Stomach smooth muscle (tissue), 2 donors: ENCODE results near the gene COL6A6.

Source experiments
- H3K27ac ChIP-seq: one replicate; pipeline ENCODE4 v1.7.0; 2013; ENCODE audit warnings: mild to moderate bottlenecking, low read length, inconsistent platforms
- H3K27me3 ChIP-seq, 2 donors: one replicate each; pipeline ENCODE4 v1.7.0; 2013; ENCODE audit warnings: low read length in 2 of 2; ENCODE audit not compliant: insufficient read depth in 2 of 2, control insufficient read depth in 1 of 2
- H3K36me3 ChIP-seq, 2 donors: one replicate each; pipeline ENCODE4 v1.7.0; 2013; ENCODE audit warnings: low read length in 2 of 2; ENCODE audit not compliant: control insufficient read depth in 2 of 2, insufficient read depth in 2 of 2
- H3K4me1 ChIP-seq: one replicate; pipeline ENCODE4 v1.7.0; 2013; ENCODE audit warnings: low read length; ENCODE audit not compliant: control insufficient read depth, insufficient read depth
- H3K4me3 ChIP-seq, 2 donors: one replicate each; pipeline ENCODE4 v1.7.0; 2013; ENCODE audit warnings: low read length in 2 of 2
- H3K9ac ChIP-seq, 2 donors: one replicate each; pipeline ENCODE4 v1.7.0; 2013; ENCODE audit warnings: low read length in 2 of 2, mild to moderate bottlenecking in 1 of 2
- H3K9me3 ChIP-seq, 2 donors: one replicate each; pipeline ENCODE4 v1.7.0; 2013; ENCODE audit warnings: low read length in 2 of 2; ENCODE audit not compliant: control insufficient read depth in 2 of 2
- donor health status: healthy.
- donor health status: Pancreatic carcinoma.

COL6A6 gene, protein sequence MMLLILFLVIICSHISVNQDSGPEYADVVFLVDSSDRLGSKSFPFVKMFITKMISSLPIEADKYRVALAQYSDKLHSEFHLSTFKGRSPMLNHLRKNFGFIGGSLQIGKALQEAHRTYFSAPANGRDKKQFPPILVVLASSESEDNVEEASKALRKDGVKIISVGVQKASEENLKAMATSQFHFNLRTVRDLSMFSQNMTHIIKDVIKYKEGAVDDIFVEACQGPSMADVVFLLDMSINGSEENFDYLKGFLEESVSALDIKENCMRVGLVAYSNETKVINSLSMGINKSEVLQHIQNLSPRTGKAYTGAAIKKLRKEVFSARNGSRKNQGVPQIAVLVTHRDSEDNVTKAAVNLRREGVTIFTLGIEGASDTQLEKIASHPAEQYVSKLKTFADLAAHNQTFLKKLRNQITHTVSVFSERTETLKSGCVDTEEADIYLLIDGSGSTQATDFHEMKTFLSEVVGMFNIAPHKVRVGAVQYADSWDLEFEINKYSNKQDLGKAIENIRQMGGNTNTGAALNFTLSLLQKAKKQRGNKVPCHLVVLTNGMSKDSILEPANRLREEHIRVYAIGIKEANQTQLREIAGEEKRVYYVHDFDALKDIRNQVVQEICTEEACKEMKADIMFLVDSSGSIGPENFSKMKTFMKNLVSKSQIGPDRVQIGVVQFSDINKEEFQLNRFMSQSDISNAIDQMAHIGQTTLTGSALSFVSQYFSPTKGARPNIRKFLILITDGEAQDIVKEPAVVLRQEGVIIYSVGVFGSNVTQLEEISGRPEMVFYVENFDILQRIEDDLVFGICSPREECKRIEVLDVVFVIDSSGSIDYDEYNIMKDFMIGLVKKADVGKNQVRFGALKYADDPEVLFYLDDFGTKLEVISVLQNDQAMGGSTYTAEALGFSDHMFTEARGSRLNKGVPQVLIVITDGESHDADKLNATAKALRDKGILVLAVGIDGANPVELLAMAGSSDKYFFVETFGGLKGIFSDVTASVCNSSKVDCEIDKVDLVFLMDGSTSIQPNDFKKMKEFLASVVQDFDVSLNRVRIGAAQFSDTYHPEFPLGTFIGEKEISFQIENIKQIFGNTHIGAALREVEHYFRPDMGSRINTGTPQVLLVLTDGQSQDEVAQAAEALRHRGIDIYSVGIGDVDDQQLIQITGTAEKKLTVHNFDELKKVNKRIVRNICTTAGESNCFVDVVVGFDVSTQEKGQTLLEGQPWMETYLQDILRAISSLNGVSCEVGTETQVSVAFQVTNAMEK (N-terminal part only)

GRCh38 chr3:130516645-130517512, at the start of gene COL6A6:
TSS of gene COL6A6 (plus strand) at chr3:130517177. CDS start at chr3:130560365, 43,188 bp downstream.
- peaks cover 4 to 14% of the 10 kb centered on the region in 2 donors for H3K27me3 ChIP-seq

GRCh38 chr3:130468311-130468710, 48.7 kb upstream of the COL6A6 start:
- Histone ChIP-seq H3K27ac (no peak overlapping the region), H3K36me3 (no peaks in the 10 kb centered on the region), H3K9ac (no peak overlapping the region), H3K27me3 (no peaks in the 10 kb centered on the region), H3K4me1 (no peaks in the 10 kb centered on the region), H3K4me3 (no peak overlapping the region), H3K9me3 (no peaks in the 10 kb centered on the region)

More at GRCh38 chr3:130516645-130517512, at the start of gene COL6A6:
- no peaks in the 10 kb centered on the region for H3K36me3 ChIP-seq
- no peak within 1 kb of the TSS for H3K4me3 ChIP-seq
- no peak within 1 kb of the TSS for H3K27ac ChIP-seq
- peaks cover 0 to 4% of the 10 kb centered on the region in 2 donors for H3K9me3 ChIP-seq
- H3K4me1 ChIP-seq, result no peaks in the 10 kb centered on the region
- no peak within 1 kb of the TSS for H3K9ac ChIP-seq

GRCh38 chr3:130470126-130470525, 46.9 kb upstream of the COL6A6 start:
- Histone ChIP-seq H3K36me3 (no peaks in the 10 kb centered on the region), H3K27ac (no peak overlapping the region), H3K9me3 (no peaks in the 10 kb centered on the region), H3K4me1 (no peaks in the 10 kb centered on the region), H3K27me3 (no peaks in the 10 kb centered on the region), H3K4me3 (no peak overlapping the region), H3K9ac (no peak overlapping the region)

GRCh38 chr3:130473416-130473815, 43.6 kb upstream of the COL6A6 start:
- H3K4me3 ChIP-seq, result no peak overlapping the region
- no peaks in the 10 kb centered on the region for H3K27me3 ChIP-seq
- no peaks in the 10 kb centered on the region for H3K9me3 ChIP-seq
- H3K36me3 ChIP-seq, result no peaks in the 10 kb centered on the region
- H3K27ac ChIP-seq, result no peak overlapping the region
- no peaks in the 10 kb centered on the region for H3K4me1 ChIP-seq
- no peak overlapping the region for H3K9ac ChIP-seq

GRCh38 chr3:130480736-130481135, 36.2 kb upstream of the COL6A6 start:
- no peaks in the 10 kb centered on the region for H3K27me3 ChIP-seq
- H3K9ac ChIP-seq, result no peak overlapping the region
- no peak overlapping the region for H3K4me3 ChIP-seq

DNA sequence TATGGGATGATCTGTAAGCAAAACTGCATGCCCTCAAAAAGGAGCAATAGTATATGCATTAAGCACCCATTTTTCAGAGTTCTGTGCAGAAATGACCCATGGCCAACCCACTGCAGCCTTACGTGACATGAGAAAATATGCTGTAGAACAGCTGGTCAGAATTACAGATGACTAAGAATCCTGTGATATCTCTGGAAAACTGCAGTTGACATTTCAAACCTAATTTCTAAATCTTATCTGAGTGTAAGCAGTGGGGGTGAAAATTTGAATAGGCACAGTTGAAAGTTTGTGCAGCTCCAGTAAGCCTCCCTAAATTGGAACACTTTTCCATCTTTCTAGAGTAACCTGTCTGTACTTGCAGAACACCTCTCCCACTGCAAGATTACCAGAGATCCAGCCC, 28.7 kb upstream of the COL6A6 start:
- Histone ChIP-seq H3K27me3 (no peaks in the 10 kb centered on the region), H3K9ac (no peak overlapping the region), H3K9me3 (no peaks in the 10 kb centered on the region), H3K4me1 (no peaks in the 10 kb centered on the region), H3K4me3 (no peak overlapping the region), H3K36me3 (no peaks in the 10 kb centered on the region), H3K27ac (no peak overlapping the region)

More at GRCh38 chr3:130480736-130481135, 36.2 kb upstream of the COL6A6 start:
- Histone ChIP-seq H3K27ac (no peak overlapping the region), H3K36me3 (no peaks in the 10 kb centered on the region), H3K4me1 (no peaks in the 10 kb centered on the region), H3K9me3 (no peaks in the 10 kb centered on the region)

DNA sequence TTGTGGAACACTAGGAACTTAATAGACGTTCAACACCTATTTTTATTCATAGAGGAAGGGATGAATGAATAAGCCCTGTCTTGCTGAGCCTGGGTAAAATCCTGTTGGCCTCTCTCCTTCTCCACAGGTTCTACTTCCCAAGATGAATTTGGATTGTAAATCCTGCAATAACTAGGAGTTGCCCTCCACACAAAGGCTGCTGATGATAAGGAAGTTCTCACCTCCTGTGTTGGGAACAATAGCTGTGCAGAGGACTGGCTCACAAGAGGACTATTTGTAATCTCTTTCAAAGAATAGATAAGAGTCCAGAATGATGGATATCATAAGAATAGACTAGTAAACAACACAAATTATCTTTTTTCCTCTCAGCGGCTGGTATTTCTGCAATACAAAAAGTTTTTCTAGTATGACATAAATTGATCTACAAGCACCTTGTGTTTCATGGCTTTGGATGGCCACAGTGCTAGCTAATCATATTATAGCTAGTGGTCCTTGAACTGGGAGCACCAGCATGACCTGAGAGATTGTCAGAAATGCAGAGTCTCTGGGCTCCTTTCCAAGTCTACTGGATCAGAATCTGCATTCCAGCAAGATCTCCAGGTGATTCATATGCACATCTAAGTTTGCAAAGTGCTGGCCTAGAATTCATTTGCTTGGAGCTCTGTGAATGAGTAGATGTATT, 28.1 kb upstream of the COL6A6 start:
- Histone ChIP-seq H3K9ac (no peak overlapping the region), H3K27ac (no peak overlapping the region), H3K36me3 (no peaks in the 10 kb centered on the region), H3K9me3 (no peaks in the 10 kb centered on the region), H3K4me3 (no peak overlapping the region), H3K4me1 (no peaks in the 10 kb centered on the region), H3K27me3 (no peaks in the 10 kb centered on the region)

DNA sequence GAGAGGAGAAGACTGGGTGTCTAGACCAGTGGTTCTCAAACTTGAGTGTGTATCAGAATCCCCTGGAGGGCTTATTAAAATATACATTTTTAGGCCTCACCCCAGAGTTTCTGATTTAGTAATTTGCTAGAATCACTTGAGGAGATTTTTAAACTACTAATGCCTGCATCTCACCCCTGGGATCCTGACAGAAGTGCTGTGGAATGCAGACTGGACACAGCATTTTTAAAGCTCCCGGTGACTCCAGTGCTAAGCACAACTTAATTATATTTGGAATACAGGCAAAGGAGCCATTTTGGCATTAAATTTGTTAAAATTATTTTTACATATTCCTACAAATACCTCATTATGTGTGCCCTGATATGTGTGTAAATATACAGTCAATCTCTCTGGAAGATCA, 26.7 kb upstream of the COL6A6 start:
- H3K9ac ChIP-seq, result no peak overlapping the region
- no peaks in the 10 kb centered on the region for H3K4me1 ChIP-seq
- no peak overlapping the region for H3K27ac ChIP-seq
- H3K9me3 ChIP-seq, result no peaks in the 10 kb centered on the region
- no peaks in the 10 kb centered on the region for H3K36me3 ChIP-seq
- H3K27me3 ChIP-seq, result no peaks in the 10 kb centered on the region
- no peak overlapping the region for H3K4me3 ChIP-seq

GRCh38 chr3:130491431-130491830, 25.5 kb upstream of the COL6A6 start:
- Histone ChIP-seq H3K27ac (no peak overlapping the region), H3K27me3 (no peaks in the 10 kb centered on the region), H3K9me3 (no peaks in the 10 kb centered on the region), H3K4me1 (no peaks in the 10 kb centered on the region), H3K36me3 (no peaks in the 10 kb centered on the region), H3K4me3 (no peak overlapping the region), H3K9ac (no peak overlapping the region)
